ENCODE data around the gene GALNT10.

The GALNT10 gene

DNA sequence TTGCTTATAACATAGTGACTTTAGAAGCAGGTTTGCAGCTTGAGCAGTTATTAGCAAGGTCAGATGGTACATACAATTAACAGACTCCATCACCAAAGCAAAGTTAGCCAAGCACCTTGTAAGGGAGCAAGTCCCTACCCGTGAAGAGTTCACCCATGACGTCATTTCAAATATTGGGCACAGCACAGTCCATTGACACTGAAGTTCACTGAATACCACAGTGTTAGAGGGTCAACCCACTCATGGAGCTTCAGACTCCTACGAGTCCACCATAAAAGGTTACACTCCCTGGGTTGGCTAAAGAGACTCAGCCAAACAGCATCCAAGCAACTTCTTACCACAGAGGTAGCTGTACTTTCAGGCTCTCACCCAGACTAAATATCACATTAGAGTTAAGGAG is 77.5 kb downstream of the GALNT10 start:
- no peak for DNase-seq

DNA sequence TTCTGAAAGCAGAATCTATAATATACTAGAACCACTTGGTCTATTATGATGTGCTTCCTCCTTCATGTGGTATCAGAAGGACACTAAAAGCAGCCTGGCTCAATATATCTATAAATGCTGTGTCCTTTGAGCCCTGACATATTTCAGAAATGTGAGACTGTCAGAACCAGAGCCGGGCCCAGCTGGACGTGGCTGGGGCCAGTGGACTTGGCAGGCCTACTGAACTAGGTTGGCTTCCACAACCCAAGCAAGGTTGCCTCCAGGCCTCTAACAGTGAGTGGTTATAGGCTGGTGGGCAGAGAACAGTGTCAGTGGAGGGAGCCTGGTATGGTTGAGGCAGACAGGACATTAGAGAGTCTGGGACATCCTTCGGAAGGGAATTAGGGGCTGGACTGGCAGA is 78.9 kb downstream of the GALNT10 start:
- no peak for DNase-seq

DNA sequence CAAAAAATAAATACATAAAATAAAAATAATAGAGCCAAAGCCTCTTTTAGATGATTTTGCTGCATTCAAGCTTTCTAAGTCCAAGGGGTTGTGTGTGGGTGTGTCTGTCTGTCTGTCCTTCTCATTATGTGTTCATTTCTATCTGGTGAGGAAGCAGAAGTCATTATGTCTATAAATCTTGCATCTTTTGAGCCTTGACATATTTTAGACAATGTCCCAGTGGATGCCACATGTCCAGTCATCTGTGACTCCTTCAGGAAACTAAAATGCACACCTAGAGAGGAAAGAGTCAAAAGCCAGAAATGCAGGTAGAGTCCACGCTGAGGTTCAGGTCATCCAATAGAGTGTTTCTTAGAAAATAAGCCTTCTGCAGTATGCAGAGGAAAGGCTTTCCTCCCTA is 80.9 kb downstream of the GALNT10 start:
- no peak for DNase-seq

DNA sequence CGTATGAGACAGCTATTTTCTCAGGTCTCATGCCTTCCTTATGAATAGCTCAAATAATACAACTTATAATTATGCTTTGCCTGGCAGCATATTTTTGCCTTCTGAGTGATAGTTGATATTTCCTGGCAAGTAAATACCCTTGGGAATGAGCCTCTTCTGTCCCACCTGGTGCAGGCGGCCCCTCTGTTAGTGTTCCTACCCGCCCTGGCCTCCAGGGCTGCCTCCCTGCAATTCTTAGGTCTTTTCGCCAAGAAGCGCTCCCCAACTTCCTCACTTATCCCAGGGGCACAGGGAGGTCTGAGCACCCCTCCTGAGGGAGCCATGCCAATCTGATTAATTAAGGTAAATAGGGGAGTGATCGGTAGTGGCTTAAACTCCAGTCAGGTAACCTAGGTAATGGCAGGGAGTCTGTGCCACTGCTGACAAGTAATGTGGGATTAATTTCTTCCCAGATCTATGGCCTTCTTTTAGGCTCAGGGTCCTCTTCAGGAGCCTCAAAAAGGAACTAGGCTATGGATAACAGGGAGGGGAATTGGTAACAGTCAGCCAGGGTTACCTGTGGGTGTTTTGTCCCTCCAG is 81.5 kb downstream of the GALNT10 start:
- DNase-seq: no peak

DNA sequence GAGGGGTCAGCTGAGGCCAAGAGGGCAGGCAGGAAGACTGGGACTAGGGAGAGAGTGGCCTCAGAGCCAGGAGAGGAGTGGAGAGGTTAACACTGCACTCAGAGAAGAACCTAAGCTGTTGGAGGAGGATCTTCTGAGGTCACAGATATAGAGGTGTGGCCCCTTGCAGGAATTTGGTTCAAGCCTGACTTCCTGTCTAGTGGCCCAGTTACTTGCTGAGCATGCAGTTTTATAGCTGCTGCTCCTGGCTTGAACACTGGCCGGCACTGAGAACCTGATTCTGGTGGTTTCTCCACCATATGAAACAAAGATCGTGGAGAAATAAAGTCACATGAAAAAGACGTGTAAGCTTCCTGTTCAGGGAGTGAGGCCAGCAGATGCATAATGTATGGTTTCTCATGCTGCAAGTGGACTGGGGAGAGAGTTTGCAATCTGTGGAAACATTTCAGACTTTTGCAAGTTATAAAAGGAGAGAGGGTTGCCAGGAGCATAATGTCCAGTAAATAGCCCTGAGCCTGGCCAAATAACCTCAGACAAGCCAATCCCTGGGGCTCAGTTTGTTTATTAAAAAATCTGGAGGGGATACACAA is 82.6 kb downstream of the GALNT10 start:
- DNase-seq: no peak

DNA sequence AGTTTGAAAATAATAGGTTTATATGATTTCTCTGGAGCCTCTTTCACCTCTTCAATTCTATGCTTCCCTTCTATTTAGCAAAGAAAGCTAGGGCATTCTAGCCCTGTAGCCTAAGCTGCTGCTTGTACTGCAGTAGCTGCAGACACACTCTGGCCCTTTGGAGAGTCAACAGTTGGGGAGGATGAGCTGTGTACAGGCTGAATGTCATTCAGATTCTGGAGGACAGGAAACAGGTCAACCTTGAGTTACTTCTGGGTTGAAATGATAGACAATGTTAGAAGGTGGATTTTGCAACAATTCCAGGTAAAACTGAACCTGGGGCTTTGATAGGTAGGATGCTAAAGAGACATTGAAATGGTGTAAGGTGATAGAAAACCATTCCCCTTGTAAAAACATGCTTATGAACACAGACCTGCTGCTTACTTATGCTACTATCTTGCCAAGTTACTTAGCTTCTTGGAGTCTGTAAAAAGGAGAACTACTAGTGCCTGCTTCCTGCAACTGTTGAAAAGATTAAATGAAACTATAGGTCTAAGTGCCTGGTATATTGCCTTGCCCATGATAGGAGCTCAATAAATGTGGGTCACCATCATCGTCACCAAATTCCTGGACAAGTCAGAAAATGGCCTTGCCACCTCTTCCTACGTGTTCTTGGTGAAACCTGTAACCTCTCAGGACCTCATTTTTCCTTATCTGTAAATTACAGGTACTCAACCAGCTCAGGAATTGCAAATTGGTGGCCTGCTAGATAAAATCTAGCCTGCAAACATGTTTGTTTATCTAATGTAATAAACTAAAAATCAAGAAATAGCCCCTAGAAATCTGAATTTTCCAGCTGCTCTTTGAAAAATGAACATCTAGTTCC is 83.7 kb downstream of the GALNT10 start:
- no peak for DNase-seq

DNA sequence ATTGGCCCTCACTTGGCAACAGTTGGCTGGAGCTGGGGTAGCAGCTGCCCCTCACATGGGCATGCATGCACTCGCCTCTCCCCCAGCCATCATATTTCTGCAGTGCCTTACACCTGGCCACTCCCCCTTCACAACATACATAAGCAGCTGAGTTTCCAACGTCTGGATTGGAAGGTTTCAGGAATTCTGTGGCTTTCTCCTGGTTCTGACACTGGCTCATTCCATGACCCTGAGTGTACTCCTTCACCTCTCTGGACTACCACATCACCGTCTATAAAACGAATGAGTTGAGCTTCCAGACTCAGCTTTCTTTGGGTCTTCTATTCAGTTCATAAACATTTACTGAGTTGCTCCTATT is 84.3 kb downstream of the GALNT10 start:
- no peak for DNase-seq

DNA sequence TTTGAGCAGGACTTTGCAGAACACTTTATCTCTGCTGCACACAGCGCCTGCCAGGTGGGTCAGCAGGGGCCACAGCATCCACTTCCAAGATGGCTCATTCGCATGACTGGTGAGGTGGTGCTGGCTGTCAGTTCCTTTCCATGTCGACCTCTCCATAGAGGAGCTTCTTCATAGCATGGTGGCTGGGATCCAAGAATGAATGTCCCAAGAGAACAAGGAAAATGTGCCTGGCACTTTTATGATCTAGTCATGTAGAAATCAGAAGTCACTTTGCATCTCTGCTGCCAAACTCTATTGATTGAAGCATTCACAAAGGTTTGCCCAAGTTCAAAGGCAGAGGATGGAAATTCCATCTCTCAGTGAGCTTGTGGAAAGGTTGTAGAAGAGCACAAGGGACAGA is 85.0 kb downstream of the GALNT10 start:
- no peak for DNase-seq

DNA sequence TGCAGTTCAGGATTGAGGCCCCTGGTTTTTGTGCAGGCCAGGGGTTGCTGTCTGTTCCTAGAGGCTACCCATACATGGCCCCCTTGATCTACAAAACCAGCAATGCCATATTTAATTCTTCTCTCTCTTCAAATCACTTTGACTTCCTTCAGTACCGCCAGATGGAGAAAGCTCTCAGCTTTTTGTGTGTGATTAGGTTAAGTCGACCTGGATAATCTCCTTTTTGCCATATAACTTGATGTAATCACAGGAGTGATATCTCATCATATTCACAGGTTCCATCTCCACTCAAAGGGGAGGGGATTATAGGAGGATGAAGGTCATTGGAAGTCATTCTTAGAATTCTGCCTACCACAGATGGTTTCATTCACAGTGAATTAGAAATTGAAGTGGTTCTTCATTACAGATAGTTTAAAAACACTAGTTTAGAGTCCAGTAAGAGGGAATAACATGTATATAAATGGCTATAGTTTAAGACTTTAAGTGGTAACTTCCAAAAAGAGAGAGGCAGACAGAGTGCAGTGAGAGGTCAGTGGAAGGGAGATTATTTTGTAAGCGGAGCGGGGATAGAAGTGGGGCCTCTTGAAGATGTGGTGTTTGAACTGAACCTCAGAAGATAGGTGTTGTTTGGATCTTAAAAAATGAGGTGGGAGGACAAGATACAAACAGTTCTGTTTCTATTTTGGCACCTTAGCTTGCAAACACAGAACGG is 85.9 kb downstream of the GALNT10 start:
- DNase-seq: no peak

DNA sequence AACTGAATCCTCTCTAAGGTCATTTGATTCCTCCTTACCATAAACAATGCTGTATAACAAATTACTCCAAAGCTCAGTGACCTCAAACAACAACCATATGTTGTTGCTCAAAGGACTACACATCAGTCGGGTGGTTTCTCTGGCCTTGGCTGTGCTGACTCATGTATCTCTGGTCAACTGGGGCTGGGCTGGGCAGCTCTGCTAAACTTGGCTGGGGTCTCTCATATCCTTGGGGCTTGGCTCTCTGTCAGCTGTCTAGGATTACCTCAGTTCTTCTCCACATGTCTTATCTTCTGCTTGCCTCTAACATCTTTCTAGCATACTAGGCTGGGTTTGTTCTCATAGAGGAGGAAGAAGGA is 86.4 kb downstream of the GALNT10 start:
- DNase-seq: no peak

DNA sequence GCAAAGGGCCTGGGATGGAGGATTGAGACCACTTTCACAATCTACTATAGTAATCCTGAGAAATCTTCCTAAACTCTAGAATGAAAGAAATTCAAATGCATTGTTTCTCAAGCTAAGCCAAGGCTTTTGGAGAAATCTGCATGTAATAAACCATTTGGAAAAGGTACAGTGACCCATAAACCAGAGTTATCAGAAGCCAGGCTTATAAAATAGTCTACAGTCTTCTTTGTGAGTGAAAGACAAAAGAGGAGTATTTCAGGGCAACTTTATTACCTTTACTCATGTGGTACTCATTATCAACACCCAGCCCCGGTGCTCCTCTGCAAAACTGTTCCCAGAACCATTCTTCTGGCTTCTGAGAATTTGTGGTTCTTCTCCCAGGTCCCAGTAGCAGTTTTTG is 87.0 kb downstream of the GALNT10 start:
- DNase-seq: no peak

DNA sequence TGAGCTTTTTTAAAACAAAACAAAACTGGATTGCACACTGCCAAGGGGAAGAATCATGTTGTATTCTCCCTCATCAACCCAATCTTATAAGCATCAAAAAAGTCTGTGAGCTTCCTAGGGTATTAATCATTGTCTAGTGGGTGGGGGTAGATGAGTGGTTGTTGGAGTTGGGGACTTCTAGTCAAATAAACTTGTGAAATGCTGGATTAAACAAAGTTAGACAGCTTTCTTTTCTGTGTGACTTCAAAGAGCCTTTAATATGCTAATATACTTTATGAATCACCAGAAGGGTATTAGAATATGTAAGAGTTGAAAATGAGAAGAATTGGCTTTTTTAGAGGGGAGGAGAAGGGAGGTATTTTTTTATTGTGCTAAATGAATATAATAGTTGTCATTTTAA is 87.7 kb downstream of the GALNT10 start:
- DNase-seq: no peak

DNA sequence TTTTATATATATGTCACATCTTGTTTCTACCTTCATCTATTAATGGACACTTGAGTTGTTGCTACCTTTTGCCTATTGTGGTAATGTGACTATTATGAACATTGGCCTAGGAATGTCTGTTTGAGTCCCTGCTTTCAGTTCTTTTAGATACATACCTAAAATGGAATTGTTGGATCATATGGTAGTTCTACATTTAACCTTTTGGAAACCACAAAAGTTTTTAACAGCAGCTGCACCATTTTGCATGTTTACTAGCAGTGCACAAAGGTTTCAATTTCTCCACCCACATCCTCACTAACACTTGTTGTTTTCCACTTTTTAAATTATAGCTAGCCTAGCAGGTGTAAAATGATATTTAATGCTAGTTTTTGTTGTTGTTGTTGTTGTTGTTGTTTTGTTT is 88.4 kb downstream of the GALNT10 start:
- no peak for DNase-seq

DNA sequence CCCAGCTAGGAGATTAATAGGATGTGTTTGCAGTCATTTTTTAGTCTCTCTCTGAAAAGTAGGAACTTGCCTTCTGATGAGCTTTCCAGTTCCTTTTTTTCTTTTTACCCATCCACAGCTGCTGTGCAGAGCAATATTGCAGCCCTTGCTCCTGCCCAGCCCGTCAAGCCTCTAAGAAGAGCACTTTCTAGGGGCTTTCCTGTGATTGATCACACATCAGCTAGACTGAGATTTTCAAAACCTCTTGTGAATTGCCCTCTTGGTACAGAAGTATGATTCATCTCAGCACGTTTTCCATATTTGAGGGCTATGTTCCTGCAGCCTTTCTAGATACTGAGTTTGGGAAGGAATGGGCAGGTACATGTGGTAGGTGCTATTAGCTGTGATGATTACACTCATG is 93.9 kb downstream of the GALNT10 start:
- DNase-seq: no peak

DNA sequence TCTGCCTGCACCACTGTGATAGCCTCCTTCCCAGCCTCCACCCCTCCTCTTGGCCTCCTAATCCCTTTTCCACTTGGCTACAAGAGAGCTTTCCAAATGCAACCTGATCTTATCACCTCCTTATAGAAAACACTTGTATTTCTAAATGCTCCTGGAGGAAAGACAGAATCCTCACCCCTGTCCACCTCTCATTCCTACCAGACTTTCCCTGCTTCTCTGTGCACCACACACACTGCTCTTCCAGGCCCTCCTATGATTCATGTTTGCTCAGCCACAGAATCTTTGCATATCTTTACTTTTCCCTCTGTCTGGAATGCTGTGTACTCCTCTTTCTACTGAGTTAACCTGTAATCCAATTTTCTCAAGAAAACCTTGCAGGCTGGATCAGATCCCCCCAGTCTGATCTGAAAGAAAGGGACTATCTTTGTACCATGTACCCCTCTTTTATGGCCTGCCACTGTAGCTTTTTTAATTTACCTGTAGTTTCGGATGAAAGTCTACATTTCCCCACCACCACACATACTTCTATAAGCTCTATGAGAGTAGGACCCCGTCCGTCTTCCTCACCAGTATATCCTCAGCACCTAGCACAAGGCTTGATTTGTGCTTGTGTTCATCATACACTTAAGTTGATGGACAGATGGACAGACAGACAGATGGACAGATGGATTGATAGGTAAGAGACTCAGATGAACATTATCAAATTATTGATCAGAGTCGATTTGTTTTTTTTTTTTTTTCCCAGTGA is 95.3 kb downstream of the GALNT10 start:
- DNase-seq: no peak

DNA sequence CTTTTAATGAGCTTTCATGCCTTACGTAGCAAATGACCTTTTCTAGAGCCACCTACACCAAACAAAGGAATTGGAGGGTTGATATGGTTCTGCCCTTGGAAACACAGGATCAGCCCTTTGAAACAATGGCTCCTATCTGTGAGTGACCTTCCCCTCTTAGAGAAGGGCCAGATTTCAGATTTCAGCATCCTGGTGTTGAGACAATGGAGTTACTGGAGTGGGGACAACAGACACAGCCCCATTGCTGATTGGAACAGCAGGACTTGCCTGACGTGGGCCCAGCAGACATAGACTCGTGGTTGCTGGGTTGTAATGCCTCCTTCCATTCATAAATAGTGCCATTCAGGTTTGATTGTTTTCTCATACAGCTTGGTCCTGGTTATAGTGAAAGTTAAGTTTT is 96.0 kb downstream of the GALNT10 start:
- no peak for DNase-seq

DNA sequence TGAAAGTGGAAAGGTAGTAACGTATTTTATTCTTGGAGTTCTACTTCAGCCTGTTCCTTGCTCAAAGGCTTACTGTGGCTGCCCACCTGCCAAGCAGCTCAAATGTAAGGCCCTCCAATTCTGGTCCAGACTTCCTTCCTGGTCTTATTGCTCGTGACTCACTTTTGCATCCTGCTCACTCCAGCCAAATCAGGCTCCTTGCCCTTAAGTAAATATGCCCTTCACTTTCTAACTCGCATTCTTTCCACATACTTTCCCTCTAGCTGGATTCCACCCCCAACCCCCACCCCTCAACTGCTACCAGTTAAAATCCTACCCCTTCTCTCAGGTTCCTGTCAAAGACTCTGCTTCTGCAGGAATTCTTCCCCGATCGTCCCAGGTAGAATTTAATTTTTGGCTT is 96.6 kb downstream of the GALNT10 start:
- no peak for DNase-seq

DNA sequence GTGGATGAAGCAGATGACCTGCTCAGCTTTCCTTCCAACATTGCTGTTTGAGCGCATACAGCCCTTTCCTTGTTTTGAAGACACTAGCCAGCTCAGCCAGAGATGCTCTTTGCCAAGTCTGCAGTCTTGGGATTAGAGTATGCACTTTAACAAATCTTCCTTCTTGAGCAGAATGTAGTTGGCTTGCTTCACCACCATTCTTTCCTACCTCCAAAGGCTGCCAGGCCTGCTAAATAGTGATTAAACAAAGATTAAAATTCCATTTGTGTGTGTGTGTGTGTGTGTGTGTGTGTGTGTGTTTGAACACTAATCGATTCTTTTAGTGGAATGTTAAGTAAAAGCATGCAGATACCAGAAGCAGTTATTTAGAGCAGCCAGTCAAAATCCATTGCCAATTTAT is 97.6 kb downstream of the GALNT10 start:
- no peak for DNase-seq

DNA sequence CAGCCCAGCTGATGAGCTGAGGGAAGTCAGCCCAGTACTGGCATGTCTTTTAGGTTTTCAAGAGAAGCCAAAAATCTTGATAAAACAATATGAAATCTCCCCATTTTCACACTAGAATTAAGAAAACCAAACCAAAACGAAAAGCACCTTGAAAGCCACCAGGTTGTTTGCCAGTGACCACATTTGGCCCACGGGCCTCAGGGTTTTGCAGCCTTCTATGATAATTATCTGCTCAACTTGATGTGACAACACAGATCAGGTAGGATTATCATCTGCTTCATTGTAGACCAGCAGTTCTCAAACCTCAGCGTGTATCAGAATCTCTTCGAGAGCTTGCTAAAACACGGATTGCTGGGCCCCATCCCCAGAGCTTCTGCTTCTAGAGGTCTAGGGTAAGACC is 101.4 kb downstream of the GALNT10 start:
- DNase-seq: no peak

DNA sequence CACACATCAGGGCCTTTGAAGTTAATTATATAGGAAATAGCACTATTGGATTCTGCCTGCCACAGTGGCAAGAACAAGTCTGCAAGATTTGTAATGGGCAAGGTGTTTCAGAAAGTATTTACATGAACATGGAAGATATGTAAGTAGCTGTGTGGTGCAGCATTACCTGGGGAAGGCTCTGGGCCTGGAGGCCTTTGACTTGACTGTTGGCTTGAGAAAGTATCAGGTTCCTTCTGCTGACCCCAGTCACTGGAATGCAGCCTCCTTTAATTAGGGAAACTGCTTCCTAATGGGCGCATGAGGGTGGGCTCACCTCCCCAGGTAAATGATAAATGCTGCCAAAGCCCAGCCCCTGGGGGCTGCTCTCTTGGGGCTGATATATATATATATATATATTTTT is 102.7 kb downstream of the GALNT10 start:
- DNase-seq: no peak

DNA sequence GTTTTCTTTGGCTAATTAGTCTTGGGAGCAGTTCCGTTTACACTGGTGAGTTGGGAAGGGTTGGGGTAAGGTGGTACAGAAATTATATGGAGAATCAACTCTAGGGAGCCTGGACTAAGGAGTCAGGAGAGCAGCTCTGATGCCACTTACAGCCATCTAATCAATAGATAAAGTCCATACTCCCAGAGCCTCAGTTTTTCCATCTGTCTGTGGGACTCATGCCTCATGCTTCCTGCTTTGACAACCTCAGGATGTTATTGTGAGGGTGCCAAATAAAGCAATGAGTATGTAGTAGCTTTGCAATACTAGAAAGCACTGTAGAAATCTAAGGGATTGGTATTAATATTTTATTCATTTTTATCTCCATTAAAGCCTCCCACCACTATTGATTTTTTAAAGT is 105.0 kb downstream of the GALNT10 start:
- DNase-seq: no peak

DNA sequence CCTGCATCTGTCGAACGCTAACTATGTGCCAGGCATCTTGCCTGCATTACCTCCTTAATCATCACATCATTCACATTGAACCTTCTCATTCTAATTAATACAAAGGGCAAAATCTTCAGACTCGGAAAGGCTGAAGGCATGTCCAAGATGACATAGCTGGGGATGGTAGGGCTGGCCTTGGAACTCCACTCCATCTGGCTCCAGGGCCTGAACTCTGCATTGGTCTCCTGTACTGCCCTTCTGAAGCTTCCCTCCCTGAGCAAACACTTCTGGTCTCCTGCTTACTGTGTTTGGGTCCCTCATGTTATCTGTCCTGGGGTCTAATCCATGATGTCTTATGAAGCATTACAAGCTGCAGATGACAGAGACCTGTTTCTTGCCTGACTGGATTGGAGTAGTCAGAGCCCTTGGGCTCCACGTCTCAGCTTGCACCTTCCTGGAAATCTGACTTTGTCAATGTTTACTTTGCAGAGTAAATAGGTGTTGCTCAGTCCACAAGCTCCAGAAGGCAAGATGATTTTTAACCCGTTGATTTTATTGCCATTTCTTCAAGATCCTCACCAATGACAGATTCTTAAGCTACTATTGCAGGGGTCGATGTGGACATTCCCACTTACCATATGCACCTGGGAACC is 106.1 kb downstream of the GALNT10 start:
- no peak for DNase-seq

DNA sequence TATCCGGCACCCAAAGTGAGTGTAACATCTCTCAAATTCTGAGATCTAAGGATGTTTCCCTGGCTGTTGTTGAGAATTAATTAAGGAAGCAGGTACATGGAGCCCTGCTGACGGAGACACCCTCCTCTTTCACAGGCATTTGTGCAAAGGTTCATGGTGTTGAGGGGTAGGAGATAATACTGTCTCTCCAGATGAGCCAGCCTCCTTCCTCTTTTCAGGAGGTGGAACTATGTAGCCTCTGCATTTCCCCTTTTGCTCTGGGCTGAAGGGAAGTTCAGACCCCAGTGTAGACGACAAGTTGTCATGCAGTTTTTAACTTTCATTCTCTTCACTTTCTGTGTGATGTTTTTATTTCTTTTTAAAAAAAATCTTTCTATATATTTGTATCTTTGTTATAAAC is 107.5 kb downstream of the GALNT10 start:
- DNase-seq: no peak
